ENCODE data around the gene PDE1A. TPM values are rescaled to one million over a fixed set of nuclear protein-coding genes. Genes with fewer than 3 reads are reported as not detected.

The PDE1A gene
- total RNA-seq, 2 donors from 2014 or later = 4.1 to 6.0 TPM

GRCh38 chr2:182318466-182319220 is 108.2 kb downstream of the PDE1A start:
- H3K27me3 ChIP-seq (replicated peaks; ENCODE audit: insufficient read depth) = no peaks in the 10 kb centered on the region
- 76% methylated on average over 3 of the region's 3 CpGs for WGBS
- no peaks in the 10 kb centered on the region for H3K36me3 ChIP-seq
- intact Hi-C loops (cut with DNase I) = no loop called here
- TF ChIP-seq POLR2A (IDR thresholded peaks at IDR 0.05) = no peak
- TF ChIP-seq POLR2AphosphoS5 (IDR thresholded peaks at IDR 0.05) = no peak
- no peak for TF ChIP-seq CTCF (IDR thresholded peaks at IDR 0.05)
- no peaks in the 10 kb centered on the region for H3K4me1 ChIP-seq (replicated peaks)
- no peak overlapping the region for H3K4me3 ChIP-seq
- no peak overlapping the region for H3K27ac ChIP-seq
- H3K9me3 ChIP-seq = no peaks in the 10 kb centered on the region
- no peak for DNase-seq (ENCODE audit: low spot score)

DNA sequence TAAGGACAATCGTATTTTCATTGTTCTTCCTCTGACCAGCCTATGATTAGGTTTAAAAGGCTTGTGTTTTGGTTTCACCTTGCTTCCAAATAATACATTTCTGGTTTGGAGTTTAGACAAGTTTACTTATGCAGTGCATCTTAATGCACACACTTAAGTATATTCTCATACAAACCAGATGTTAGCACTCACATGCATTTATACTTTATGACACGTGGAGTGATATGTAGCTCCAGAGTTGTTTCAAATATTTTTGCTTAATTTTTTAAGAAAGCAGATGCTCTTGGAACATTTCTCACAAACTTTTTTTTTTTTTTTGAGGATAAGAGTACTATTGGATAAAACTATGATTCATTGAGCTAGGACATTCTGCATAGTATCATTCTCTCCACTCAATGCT is 109.9 kb downstream of the PDE1A start:
- no peak overlapping the region for H3K27ac ChIP-seq
- H3K4me1 ChIP-seq (replicated peaks) = no peaks in the 10 kb centered on the region
- 61% methylated on average over 2 of the region's 2 CpGs for WGBS
- no peaks in the 10 kb centered on the region for H3K27me3 ChIP-seq (replicated peaks; ENCODE audit: insufficient read depth)
- no peaks in the 10 kb centered on the region for H3K9me3 ChIP-seq
- DNase-seq (ENCODE audit: low spot score) = no peak
- H3K36me3 ChIP-seq = no peaks in the 10 kb centered on the region
- no peak overlapping the region for H3K4me3 ChIP-seq
- intact Hi-C loops (cut with DNase I) = no loop called here
- TF ChIP-seq POLR2AphosphoS5 (IDR thresholded peaks at IDR 0.05) (no peak), POLR2A (IDR thresholded peaks at IDR 0.05) (no peak), CTCF (IDR thresholded peaks at IDR 0.05) (no peak)

- WGBS = 80% methylated on average over 2 of the region's 2 CpGs
These were observed 123.9 kb downstream of the PDE1A start for GRCh38 chr2:182302972-182303371.

DNA sequence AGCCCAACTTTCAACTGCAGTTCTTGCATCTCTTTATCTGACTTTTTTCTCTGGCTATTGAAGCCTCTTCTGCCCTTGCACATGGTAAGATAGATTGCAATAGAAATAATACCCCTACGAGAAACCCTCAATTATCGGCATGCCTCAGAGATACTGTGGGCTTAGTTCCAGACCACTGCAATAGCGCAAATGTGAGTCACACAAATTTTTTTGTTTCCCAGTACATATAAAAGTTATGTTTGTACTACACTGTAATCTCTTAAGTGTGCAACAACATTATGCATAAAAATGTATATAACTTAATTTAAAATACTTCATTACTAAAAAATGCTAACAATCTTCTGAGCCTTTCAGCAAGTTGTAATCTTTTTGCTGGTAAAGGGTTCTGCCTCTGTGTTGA is 124.7 kb downstream of the PDE1A start:
- intact Hi-C loops (cut with DNase I) = no loop called here
- WGBS = 91% methylated on average over 3 of the region's 3 CpGs

More at GRCh38 chr2:182302972-182303371, 123.9 kb downstream of the PDE1A start:
- Histone ChIP-seq H3K4me1 (replicated peaks) (no peaks in the 10 kb centered on the region), H3K4me3 (no peak overlapping the region), H3K9me3 (no peaks in the 10 kb centered on the region), H3K27me3 (replicated peaks; ENCODE audit: insufficient read depth) (no peaks in the 10 kb centered on the region), H3K27ac (no peak overlapping the region), H3K36me3 (no peaks in the 10 kb centered on the region)
- intact Hi-C loops (cut with DNase I) = no loop called here
- DNase-seq (ENCODE audit: low spot score) = no peak
- TF ChIP-seq POLR2A (IDR thresholded peaks at IDR 0.05) = no peak
- no peak for TF ChIP-seq POLR2AphosphoS5 (IDR thresholded peaks at IDR 0.05)
- TF ChIP-seq CTCF (IDR thresholded peaks at IDR 0.05) = no peak

More for the DNA sequence above, 124.7 kb downstream of the PDE1A start:
- no peak overlapping the region for H3K27ac ChIP-seq
- H3K4me3 ChIP-seq = no peak overlapping the region
- no peaks in the 10 kb centered on the region for H3K4me1 ChIP-seq (replicated peaks)
- H3K27me3 ChIP-seq (replicated peaks; ENCODE audit: insufficient read depth) = no peaks in the 10 kb centered on the region
- H3K9me3 ChIP-seq = no peaks in the 10 kb centered on the region
- no peaks in the 10 kb centered on the region for H3K36me3 ChIP-seq
- TF ChIP-seq CTCF (IDR thresholded peaks at IDR 0.05) (no peak), POLR2A (IDR thresholded peaks at IDR 0.05) (no peak), POLR2AphosphoS5 (IDR thresholded peaks at IDR 0.05) (no peak)
- no peak for DNase-seq (ENCODE audit: low spot score)

Data from prostate gland (tissue), 2 donors.